HepG2 (cell line): Measurements from ENCODE around the gene CACNG7. TPM values are rescaled to one million over a fixed set of nuclear protein-coding genes. Genes with fewer than 3 reads are reported as not detected.

Source experiments
- ATAC-seq: fragments of 200-7000 bp; cut with Tn5 transposase; 3 replicates; pipeline ENCODE4 v1.9.1; 2020; ENCODE audit warnings: mild to moderate bottlenecking, moderate library complexity
- BruUV-seq: library from RNA; stranded (reverse); fragments of 400-500 nt; replicated peaks from 2 replicates; lab custom pipeline; 2021; lab: Mats Ljungman, UMichigan
- CTCF ChIA-PET: fragments of 300-600 bp; formaldehyde crosslinking; extraction: SDS; loops from one replicate; lab custom pipeline; 2021; ENCODE audit warnings: low total read pairs, inconsistent platforms, low intra/inter-chr PET ratio; lab: Yijun Ruan, JAX
- POLR2A ChIA-PET: fragments of 350-600 bp; sonication (Branson Sonifier 250); formaldehyde crosslinking; loops from one replicate; lab custom pipeline; 2020; ENCODE audit warnings: antibody characterized with exemption, inconsistent platforms; lab: Yijun Ruan, JAX
- DNase-seq: peaks from one replicate; pipeline ENCODE4 v3.0.0-alpha.2; 2015; ENCODE audit warnings: low spot score
- FAIRE-seq: peaks from 3 replicates; lab custom pipeline; 2011; peaks lifted over from hg19 to GRCh38; lab: Jason Lieb, UNC
- H2AFZ ChIP-seq: one replicate; pipeline ENCODE4 v1.6.1; 2011; ENCODE audit warnings: low read length, inconsistent platforms
- H3K27ac ChIP-seq: fragments of 300-600 bp; 3 replicates; pipeline ENCODE4 v1.8.0; 2011; ENCODE audit warnings: mixed run types, mild to moderate bottlenecking, mixed read lengths, low read length, inconsistent platforms; ENCODE audit not compliant: insufficient read depth; ENCODE audit errors: extremely low read length
- H3K27me3 ChIP-seq, 2 experiments: fragments of 200-600 bp in 1 of 2; 2 replicates in 1 of 2; 3 replicates in 1 of 2; pipeline versions ENCODE4 v1.6.0 to v1.8.0; 2011; ENCODE audit warnings: low read length in 2 of 2, mild to moderate bottlenecking in 2 of 2, moderate library complexity in 2 of 2, inconsistent platforms in 1 of 2; ENCODE audit not compliant: insufficient read depth in 2 of 2, control insufficient read depth in 1 of 2
- H3K36me3 ChIP-seq, 2 experiments: fragments of 200-600 bp in 1 of 2; replicated peaks in 1 of 2; 2 replicates in 1 of 2; 3 replicates in 1 of 2; pipeline versions ENCODE4 v1.5.1 to v1.8.0; 2011; ENCODE audit warnings: low read length in 2 of 2, inconsistent platforms in 1 of 2; ENCODE audit not compliant: insufficient read depth in 2 of 2, control insufficient read depth in 1 of 2
- H3K4me1 ChIP-seq: 2 replicates; pipeline ENCODE4 v1.5.1; 2012; ENCODE audit warnings: low read length, inconsistent platforms; ENCODE audit not compliant: insufficient read depth
- H3K4me2 ChIP-seq: 2 replicates; pipeline ENCODE4 v1.6.0; 2011; ENCODE audit warnings: low read depth, low read length, inconsistent platforms
- H3K4me3 ChIP-seq, 3 experiments: fragments of 200-600 bp in 1 of 3; sonication (generic), shearing (Covaris generic) in 1 of 3; replicated peaks in 1 of 3; 2 replicates each; pipeline ENCODE4 v1.5.1; 2011 to 2016; ENCODE audit warnings: low read length in 3 of 3, inconsistent platforms in 2 of 3, low read depth in 2 of 3, mild to moderate bottlenecking in 2 of 3, control low read depth in 1 of 3, mixed read lengths in 1 of 3; ENCODE audit not compliant: insufficient read depth in 1 of 3
- H3K79me2 ChIP-seq: one replicate; pipeline ENCODE4 v1.6.1; 2011; ENCODE audit warnings: low read length, inconsistent platforms; ENCODE audit not compliant: insufficient read depth
- H3K9ac ChIP-seq: 2 replicates; pipeline ENCODE4 v1.6.0; 2011; ENCODE audit warnings: mild to moderate bottlenecking, low read depth, low read length, inconsistent platforms; ENCODE audit not compliant: insufficient read depth
- H3K9me3 ChIP-seq: 2 replicates; pipeline ENCODE4 v1.5.1; 2012; ENCODE audit warnings: mild to moderate bottlenecking, low read length
- H4K20me1 ChIP-seq: 2 replicates; pipeline ENCODE4 v1.6.0; 2011; ENCODE audit warnings: inconsistent platforms, mild to moderate bottlenecking, low read length, moderate library complexity; ENCODE audit not compliant: insufficient read depth
- AGO2 ChIP-seq: fragments of 200-400 bp; formaldehyde crosslinking; optimal IDR thresholded peaks from 2 replicates; pipeline ENCODE3; 2017; ENCODE audit warnings: mild to moderate bottlenecking, low read depth, low read length, moderate library complexity
- BRCA1 ChIP-seq: sonication (generic); formaldehyde crosslinking; IDR thresholded peaks from 2 replicates; pipeline ENCODE4 v1.4.0; 2020; ENCODE audit warnings: missing genetic modification reagents
- CEBPB ChIP-seq: IDR thresholded peaks from 2 replicates; pipeline ENCODE4 v1.6.1; 2011; ENCODE audit warnings: low read depth, low read length, improper control_type of control experiment, borderline replicate concordance
- FOXK2 ChIP-seq: fragments of 450-650 bp; IDR thresholded peaks from 2 replicates; pipeline ENCODE4 v1.6.1; 2016
- HCFC1 ChIP-seq: fragments of 150-350 bp; IDR thresholded peaks from 2 replicates; pipeline ENCODE4 v1.6.1; 2014; ENCODE audit warnings: low read depth, low read length
- MED1 ChIP-seq: sonication (generic); formaldehyde crosslinking; IDR thresholded peaks from 2 replicates; pipeline ENCODE4 v1.4.0; 2020; ENCODE audit warnings: missing genetic modification reagents
- NR2F6 ChIP-seq, 2 experiments: IDR thresholded peaks; 2 replicates each; pipeline ENCODE4 v1.6.1; 2016; ENCODE audit warnings: antibody characterized with exemption in 1 of 2, mild to moderate bottlenecking in 1 of 2
- POLR2A ChIP-seq, 2 experiments: IDR thresholded peaks; 2 replicates each; pipeline ENCODE4 v1.6.1; 2011; ENCODE audit warnings: low read depth in 2 of 2, low read length in 2 of 2, mild to moderate bottlenecking in 1 of 2, moderate library complexity in 1 of 2; ENCODE audit not compliant: insufficient read depth in 1 of 2
- POLR2AphosphoS2 ChIP-seq: IDR thresholded peaks from 2 replicates; pipeline ENCODE4 v1.6.1; 2011; ENCODE audit warnings: low read depth, low read length, improper control_type of control experiment
- POLR2G ChIP-seq: fragments of 200-400 bp; formaldehyde crosslinking; IDR thresholded peaks from 2 replicates; pipeline ENCODE4 v1.6.1; 2018; ENCODE audit warnings: mild to moderate bottlenecking, low read depth, low read length, moderate library complexity
- PRPF4 ChIP-seq: fragments of 200-400 bp; formaldehyde crosslinking; IDR thresholded peaks from 2 replicates; pipeline ENCODE4 v1.6.1; 2016; ENCODE audit warnings: low read length, low read depth; ENCODE audit not compliant: poor library complexity, severe bottlenecking
- RBFOX2 ChIP-seq: fragments of 200-400 bp; formaldehyde crosslinking; IDR thresholded peaks from 2 replicates; pipeline ENCODE4 v1.6.1; 2017; ENCODE audit warnings: low read depth, mild to moderate bottlenecking, low read length
- RBM22 ChIP-seq: fragments of 200-400 bp; formaldehyde crosslinking; optimal IDR thresholded peaks from 2 replicates; pipeline ENCODE3; 2017; ENCODE audit warnings: mild to moderate bottlenecking, low read length, moderate library complexity
- REXO4 ChIP-seq: sonication (generic); formaldehyde crosslinking; IDR thresholded peaks from 2 replicates; pipeline ENCODE4 v1.8.0; 2022; ENCODE audit warnings: missing genetic modification reagents, mild to moderate bottlenecking, borderline replicate concordance
- SATB2 ChIP-seq: sonication (generic); formaldehyde crosslinking; IDR thresholded peaks from 2 replicates; pipeline ENCODE4 v1.5.0; 2020; ENCODE audit warnings: missing genetic modification reagents
- TCF7L2 ChIP-seq: IDR thresholded peaks from 2 replicates; pipeline ENCODE4 v1.6.1; 2011; ENCODE audit warnings: mild to moderate bottlenecking, low read depth, low read length, moderate library complexity
- ZC3H13 ChIP-seq: sonication (generic); formaldehyde crosslinking; IDR thresholded peaks from 2 replicates; pipeline ENCODE4 v1.8.1; 2023; ENCODE audit warnings: mild to moderate bottlenecking, missing genetic modification reagents, moderate library complexity
- ZFP90 ChIP-seq: sonication (generic); formaldehyde crosslinking; IDR thresholded peaks from 2 replicates; pipeline ENCODE4 v1.8.0; 2022; ENCODE audit warnings: missing genetic modification reagents, mild to moderate bottlenecking, inconsistent platforms, borderline replicate concordance
- WGBS: methylation state at CpG from one replicate; pipeline ENCODE4 v1.1.6; 2017; ENCODE audit warnings: low lambda C conversion rate; 5-methylcytosine and 5-hydroxymethylcytosine counted together
- in situ Hi-C: cut with HindIII; loops from 2 replicates; pipeline ENCODE4 v1.10.0; 2017; ENCODE audit warnings: low pct_unique_long_range_greater_than_20kb; ENCODE audit not compliant: extremely low pct_ligation_motif_present
- intact Hi-C: fragments of 100-400 bp; cut with micrococcal nuclease; formaldehyde crosslinking; loops from one replicate; pipeline ENCODE4 v1.10.0; 2022; ENCODE audit not compliant: unreplicated experiment
- polyA plus RNA-seq, 8 experiments: library from polyadenylated mRNA; depleted of rRNA in 3 of 8; stranded (reverse) in 7 of 8; unstranded in 1 of 8; fragments of >200 nt; fragmentation: Illumina TruSeq in 4 of 8; extraction: Trizol in 4 of 8; gene quantifications; 2 replicates each; pipeline versions ENCODE4 v1.2.1 to v1.2.3, GENCODE V29; 2011 to 2016; ENCODE audit warnings: low read depth in 4 of 8, missing spikeins in 1 of 8, mixed read lengths in 1 of 8; ENCODE audit not compliant: insufficient read depth in 1 of 8
- total RNA-seq, 5 experiments: library from RNA; depleted of rRNA; stranded (reverse); fragments of >200 nt; fragmentation: Illumina TruSeq; extraction: Trizol; gene quantifications; 2 replicates each; pipeline ENCODE4 v1.2.3, GENCODE V29; 2016; ENCODE audit warnings: low read depth in 1 of 5
- TF ChIP-seq, protein P1 (sequence below): sonication (generic); formaldehyde crosslinking; IDR thresholded peaks from 2 replicates; pipeline ENCODE4 v1.4.0; 2020; ENCODE audit warnings: mild to moderate bottlenecking, missing genetic modification reagents
- TF ChIP-seq, protein P2 (sequence below): sonication (generic); formaldehyde crosslinking; IDR thresholded peaks from 2 replicates; pipeline ENCODE4 v1.8.0; 2022; ENCODE audit warnings: low read depth, missing genetic modification reagents
- TF ChIP-seq, protein P3 (sequence below): sonication (generic); formaldehyde crosslinking; IDR thresholded peaks from 2 replicates; pipeline ENCODE4 v1.4.0; 2020; ENCODE audit warnings: missing genetic modification reagents, mild to moderate bottlenecking, borderline replicate concordance
- TF ChIP-seq, protein P4 (sequence below): sonication (generic); formaldehyde crosslinking; IDR thresholded peaks from 2 replicates; pipeline ENCODE4 v1.4.0; 2020; ENCODE audit warnings: mild to moderate bottlenecking, missing genetic modification reagents, borderline replicate concordance

The CACNG7 gene
- total and polyA plus RNA-seq, 2 of the 13 experiments (the other 11 are each of a cell fraction or from before 2014, with no cell fraction given) = not detected

DNA sequence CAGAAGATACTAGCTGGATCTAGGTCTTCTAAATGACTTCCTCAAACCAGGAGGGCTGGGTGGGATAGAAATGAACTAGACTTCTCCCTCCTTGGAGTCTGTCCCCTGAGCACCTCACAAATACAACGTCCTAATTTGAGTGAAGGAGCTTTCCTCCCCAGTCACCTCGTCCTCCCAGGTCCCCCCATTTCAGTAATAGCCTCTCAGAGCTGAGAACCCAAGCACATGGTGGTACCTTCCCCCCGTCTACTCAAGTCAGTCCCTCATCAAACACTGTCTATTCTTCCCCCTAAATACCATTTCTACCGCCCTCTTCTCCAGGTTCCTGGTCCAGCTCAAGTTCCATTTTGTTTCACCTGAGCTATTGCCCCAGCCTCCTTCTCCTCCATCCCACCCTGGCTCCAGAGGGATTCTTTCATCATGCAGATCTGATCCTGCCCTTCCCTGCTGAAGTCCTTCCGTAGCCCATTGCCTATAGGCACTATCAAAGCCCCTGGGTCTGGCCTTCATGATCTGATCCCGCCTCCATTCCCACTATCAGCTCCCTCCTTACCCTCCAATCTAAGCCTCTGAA is 32.3 kb upstream of the CACNG7 start:
- POLR2A ChIA-PET = interaction anchor here (4.3 kb wide), 1 partner anchor 10 kb away, joined by 102 read pairs; the partner anchor contains the start of gene MYADM
- Histone ChIP-seq H2AFZ (no peak overlapping the region), H3K4me2 (no peak overlapping the region), H4K20me1 (peaks cover 11% of the 10 kb centered on the region), H3K4me3 (no peak overlapping the region), H3K36me3 (peaks cover 9 to 30% of the 10 kb centered on the region in 2 experiments; a peak in 4 of 5 replicates), H3K9me3 (no peaks in the 10 kb centered on the region), H3K27ac (no peak overlapping the region), H3K79me2 (no peaks in the 10 kb centered on the region), H3K4me1 (peaks cover 27% of the 10 kb centered on the region), H3K27me3 (peaks cover 0 to 7% of the 10 kb centered on the region in 2 experiments; a peak in 2 of 5 replicates), H3K9ac (no peak overlapping the region)
- CTCF ChIA-PET = no interaction called here
- intact Hi-C loops (no loop called here), in situ Hi-C loops (no loop called here)
- WGBS = 88% methylated on average over 5 of the region's 6 CpGs
- DNase-seq (no peak), FAIRE-seq (no peak), ATAC-seq (no peak)
- no TSS peak for BruUV-seq
- no peak for TF ChIP-seq REXO4 (CRISPR knock-in tag)
- 0 out of 2 replicates have a peak, but pooled peaks have one; percentile 20 for TF ChIP-seq MED1 (CRISPR knock-in tag)
- no peak for TF ChIP-seq NR2F6 (IDR thresholded peaks at IDR 0.05)
- TF ChIP-seq NR2F6 (CRISPR knock-in tag; IDR thresholded peaks at IDR 0.05) = no peak
- peak; percentile 82; the same call in 1 of the 2 replicates for TF ChIP-seq POLR2AphosphoS2
- TF ChIP-seq FOXK2 = no peak
- TF ChIP-seq HCFC1 = no peak
- TF ChIP-seq, protein P1, sequence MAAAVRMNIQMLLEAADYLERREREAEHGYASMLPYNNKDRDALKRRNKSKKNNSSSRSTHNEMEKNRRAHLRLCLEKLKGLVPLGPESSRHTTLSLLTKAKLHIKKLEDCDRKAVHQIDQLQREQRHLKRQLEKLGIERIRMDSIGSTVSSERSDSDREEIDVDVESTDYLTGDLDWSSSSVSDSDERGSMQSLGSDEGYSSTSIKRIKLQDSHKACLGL (CRISPR knock-in tag) = no peak
- peak; percentile 50 for TF ChIP-seq RBFOX2
- TF ChIP-seq, protein P2, sequence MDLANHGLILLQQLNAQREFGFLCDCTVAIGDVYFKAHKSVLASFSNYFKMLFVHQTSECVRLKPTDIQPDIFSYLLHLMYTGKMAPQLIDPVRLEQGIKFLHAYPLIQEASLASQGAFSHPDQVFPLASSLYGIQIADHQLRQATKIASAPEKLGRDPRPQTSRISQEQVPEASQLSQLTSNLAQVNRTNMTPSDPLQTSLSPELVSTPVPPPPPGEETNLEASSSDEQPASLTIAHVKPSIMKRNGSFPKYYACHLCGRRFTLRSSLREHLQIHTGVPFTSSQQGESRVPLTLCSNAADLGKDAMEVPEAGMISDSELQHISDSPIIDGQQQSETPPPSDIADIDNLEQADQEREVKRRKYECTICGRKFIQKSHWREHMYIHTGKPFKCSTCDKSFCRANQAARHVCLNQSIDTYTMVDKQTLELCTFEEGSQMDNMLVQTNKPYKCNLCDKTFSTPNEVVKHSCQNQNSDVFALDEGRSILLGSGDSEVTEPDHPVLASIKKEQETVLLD (CRISPR knock-in tag) = no peak
- no peak for TF ChIP-seq PRPF4
- TF ChIP-seq, protein P3, sequence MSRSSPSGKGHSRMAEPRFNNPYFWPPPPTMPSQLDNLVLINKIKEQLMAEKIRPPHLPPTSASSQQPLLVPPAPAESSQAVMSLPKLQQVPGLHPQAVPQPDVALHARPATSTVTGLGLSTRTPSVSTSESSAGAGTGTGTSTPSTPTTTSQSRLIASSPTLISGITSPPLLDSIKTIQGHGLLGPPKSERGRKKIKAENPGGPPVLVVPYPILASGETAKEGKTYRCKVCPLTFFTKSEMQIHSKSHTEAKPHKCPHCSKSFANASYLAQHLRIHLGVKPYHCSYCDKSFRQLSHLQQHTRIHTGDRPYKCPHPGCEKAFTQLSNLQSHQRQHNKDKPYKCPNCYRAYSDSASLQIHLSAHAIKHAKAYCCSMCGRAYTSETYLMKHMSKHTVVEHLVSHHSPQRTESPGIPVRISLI (CRISPR knock-in tag) = no peak
- TF ChIP-seq TCF7L2 = no peak
- TF ChIP-seq POLR2G = peak; percentile 67
- TF ChIP-seq SATB2 (CRISPR knock-in tag) = no peak
- no peak for TF ChIP-seq BRCA1 (CRISPR knock-in tag)
- peak; percentile 61 for TF ChIP-seq AGO2
- TF ChIP-seq ZFP90 = no peak
- TF ChIP-seq, protein P4, sequence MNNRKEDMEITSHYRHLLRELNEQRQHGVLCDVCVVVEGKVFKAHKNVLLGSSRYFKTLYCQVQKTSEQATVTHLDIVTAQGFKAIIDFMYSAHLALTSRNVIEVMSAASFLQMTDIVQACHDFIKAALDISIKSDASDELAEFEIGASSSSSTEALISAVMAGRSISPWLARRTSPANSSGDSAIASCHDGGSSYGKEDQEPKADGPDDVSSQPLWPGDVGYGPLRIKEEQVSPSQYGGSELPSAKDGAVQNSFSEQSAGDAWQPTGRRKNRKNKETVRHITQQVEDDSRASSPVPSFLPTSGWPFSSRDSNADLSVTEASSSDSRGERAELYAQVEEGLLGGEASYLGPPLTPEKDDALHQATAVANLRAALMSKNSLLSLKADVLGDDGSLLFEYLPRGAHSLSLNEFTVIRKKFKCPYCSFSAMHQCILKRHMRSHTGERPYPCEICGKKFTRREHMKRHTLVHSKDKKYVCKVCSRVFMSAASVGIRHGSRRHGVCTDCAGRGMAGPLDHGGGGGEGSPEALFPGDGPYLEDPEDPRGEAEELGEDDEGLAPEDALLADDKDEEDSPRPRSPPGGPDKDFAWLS (CRISPR knock-in tag) = no peak
- peak; percentile 26 to 58; a peak in 2 of 4 replicates for TF ChIP-seq POLR2A (IDR thresholded peaks at IDR 0.05; ENCODE audit: insufficient read depth in 1 of 2, low read depth in 2 of 2, low read length in 2 of 2)
- peak; percentile 88; the same call in 1 of the 2 replicates for TF ChIP-seq ZC3H13 (CRISPR knock-in tag)
- no peak for TF ChIP-seq CEBPB
- peak; percentile 98 for TF ChIP-seq RBM22
